Measurements from ENCODE around the gene TTC28.

TTC28 gene

DNA sequence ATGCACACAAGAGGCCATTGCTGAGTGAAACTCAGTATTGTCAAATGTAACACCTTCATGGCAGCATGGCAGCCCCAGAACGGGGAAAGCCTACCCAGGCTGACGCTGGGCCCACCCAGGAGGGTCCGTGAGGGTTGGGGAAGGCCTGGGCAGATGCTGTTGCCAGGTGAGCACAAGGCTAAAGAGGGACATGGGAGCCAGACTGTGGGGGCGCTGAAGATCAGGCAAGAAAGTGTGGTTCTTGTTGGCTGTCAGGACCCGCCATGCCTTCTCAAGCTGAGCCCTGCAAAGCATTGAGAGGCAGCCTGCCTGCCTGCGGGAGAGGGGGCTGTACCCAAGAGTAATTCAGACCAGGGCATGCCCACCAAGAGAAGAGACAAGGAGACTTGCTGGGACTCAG lies 675.6 kb downstream of the TTC28 start:
- Histone ChIP-seq H3K18ac (ENCODE audit: low read length) (no peak overlapping the region), H4K5ac (ENCODE audit: low read length) (no peak overlapping the region), H4K8ac (ENCODE audit: low read depth, low read length) (no peak overlapping the region), H3K36me3 (ENCODE audit: control insufficient read depth, insufficient read depth, low read length) (no peaks in the 10 kb centered on the region), H2BK15ac (replicated peaks; ENCODE audit: low read depth) (no peak overlapping the region), H2BK120ac (ENCODE audit: low read depth, low read length) (no peak overlapping the region), H3K9ac (ENCODE audit: low read length) (no peak overlapping the region), H3K4ac (ENCODE audit: low read depth, low read length) (no peak overlapping the region), H3K79me1 (ENCODE audit: low read length) (no peaks in the 10 kb centered on the region), H3K23ac (ENCODE audit: low read length) (no peak overlapping the region), H3K4me2 (ENCODE audit: low read length) (no peak overlapping the region), H3K79me2 (ENCODE audit: control insufficient read depth, insufficient read depth, low read length) (no peaks in the 10 kb centered on the region), H2BK5ac (ENCODE audit: low read length) (no peak overlapping the region), H2AK5ac (ENCODE audit: low read length) (no peak overlapping the region), H3K56ac (ENCODE audit: low read length) (no peak overlapping the region), H3K4me3 (ENCODE audit: low read length) (no peak overlapping the region), H3K27ac (ENCODE audit: low read depth, low read length) (no peak overlapping the region), H3K4me1 (ENCODE audit: control insufficient read depth, low read depth, low read length) (no peaks in the 10 kb centered on the region), H3K27me3 (ENCODE audit: insufficient read depth, low read length, poor library complexity) (no peaks in the 10 kb centered on the region)
- no peak for DNase-seq
- WGBS (ENCODE audit: extremely low coverage, insufficient coverage, low lambda C conversion rate): no CpG with 5 or more reads among the region's 6 CpGs

DNA sequence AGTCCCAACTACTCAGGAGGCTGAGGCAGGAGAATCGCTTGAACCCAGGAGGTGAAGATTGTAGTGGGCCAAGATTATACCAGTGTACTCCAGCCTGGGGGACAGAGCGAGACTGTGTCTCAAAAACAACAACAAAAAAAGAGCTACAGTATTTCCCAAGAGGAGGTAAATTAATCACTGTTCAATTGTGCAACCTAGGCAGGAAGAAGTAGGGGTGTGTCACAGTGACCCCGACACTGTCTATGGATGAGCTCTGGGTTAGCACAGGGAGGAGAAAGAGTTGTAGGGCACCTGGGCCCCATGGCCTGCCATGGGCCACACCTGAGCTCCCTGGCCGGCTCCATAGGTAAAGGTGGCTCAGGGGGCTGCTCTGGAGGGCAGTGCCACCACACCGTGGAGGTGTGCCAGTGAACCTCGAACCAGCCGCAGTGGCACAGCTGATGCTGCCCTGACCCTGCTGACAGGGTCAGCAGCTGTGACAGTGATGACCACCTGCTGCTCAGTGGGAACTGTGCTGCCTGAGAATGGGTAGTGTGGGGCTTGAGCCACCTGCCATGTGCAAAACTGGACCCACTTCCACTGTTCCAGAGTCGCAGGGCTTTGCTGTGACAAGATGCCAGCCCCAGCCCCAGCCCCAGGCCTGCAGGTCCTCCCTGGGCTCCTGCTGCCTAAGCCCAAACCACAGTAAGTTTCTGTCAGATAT lies 676.6 kb downstream of the TTC28 start:
- Histone ChIP-seq H2BK120ac (ENCODE audit: low read depth, low read length) (no peak overlapping the region), H3K4ac (ENCODE audit: low read depth, low read length) (no peak overlapping the region), H3K4me3 (ENCODE audit: low read length) (no peak overlapping the region), H3K18ac (ENCODE audit: low read length) (no peak overlapping the region), H3K79me1 (ENCODE audit: low read length) (no peaks in the 10 kb centered on the region), H2BK15ac (replicated peaks; ENCODE audit: low read depth) (no peak overlapping the region), H3K56ac (ENCODE audit: low read length) (no peak overlapping the region), H2BK5ac (ENCODE audit: low read length) (no peak overlapping the region), H4K8ac (ENCODE audit: low read depth, low read length) (no peak overlapping the region), H3K4me1 (ENCODE audit: control insufficient read depth, low read depth, low read length) (no peaks in the 10 kb centered on the region), H3K9ac (ENCODE audit: low read length) (no peak overlapping the region), H3K23ac (ENCODE audit: low read length) (no peak overlapping the region), H3K4me2 (ENCODE audit: low read length) (no peak overlapping the region), H4K5ac (ENCODE audit: low read length) (no peak overlapping the region), H2AK5ac (ENCODE audit: low read length) (no peak overlapping the region), H3K36me3 (ENCODE audit: control insufficient read depth, insufficient read depth, low read length) (no peaks in the 10 kb centered on the region), H3K79me2 (ENCODE audit: control insufficient read depth, insufficient read depth, low read length) (no peaks in the 10 kb centered on the region), H3K27me3 (ENCODE audit: insufficient read depth, low read length, poor library complexity) (no peaks in the 10 kb centered on the region), H3K27ac (ENCODE audit: low read depth, low read length) (no peak overlapping the region)
- no peak for DNase-seq
- whole genome bisulfite sequencing (ENCODE audit: extremely low coverage, insufficient coverage, low lambda C conversion rate): no CpG with 5 or more reads among the region's 8 CpGs

DNA sequence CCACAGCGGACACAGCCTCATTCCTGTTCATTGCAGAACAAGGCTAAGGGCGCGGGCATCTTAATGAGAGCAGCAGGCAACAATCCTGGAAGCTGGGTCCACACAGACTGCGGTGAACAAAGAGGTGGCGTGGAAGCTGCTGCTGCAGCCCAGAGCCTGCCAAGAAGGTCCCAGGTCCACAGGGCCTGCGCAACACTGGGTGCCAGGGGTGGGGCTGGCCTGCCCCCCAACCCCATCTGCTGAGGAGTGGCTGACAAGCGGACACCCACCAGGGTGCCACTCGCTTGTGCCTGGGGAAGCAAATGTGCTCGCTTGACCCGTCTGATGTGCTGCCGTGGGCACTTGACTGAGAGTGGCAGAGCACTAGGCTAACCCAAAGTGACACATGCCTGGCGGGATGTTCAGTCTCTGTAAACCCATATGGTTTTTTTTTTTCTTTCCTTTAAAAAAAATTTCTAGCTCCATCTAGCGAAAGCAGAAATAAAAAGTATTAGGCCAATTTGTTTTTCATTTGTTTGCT lies 677.4 kb downstream of the TTC28 start:
- Histone ChIP-seq H3K9ac (ENCODE audit: low read length) (no peak overlapping the region), H3K79me2 (ENCODE audit: control insufficient read depth, insufficient read depth, low read length) (no peaks in the 10 kb centered on the region), H4K5ac (ENCODE audit: low read length) (no peak overlapping the region), H2BK15ac (replicated peaks; ENCODE audit: low read depth) (no peak overlapping the region), H3K27me3 (ENCODE audit: insufficient read depth, low read length, poor library complexity) (no peaks in the 10 kb centered on the region), H2BK120ac (ENCODE audit: low read depth, low read length) (no peak overlapping the region), H3K27ac (ENCODE audit: low read depth, low read length) (no peak overlapping the region), H3K56ac (ENCODE audit: low read length) (no peak overlapping the region), H3K79me1 (ENCODE audit: low read length) (no peaks in the 10 kb centered on the region), H3K18ac (ENCODE audit: low read length) (no peak overlapping the region), H3K36me3 (ENCODE audit: control insufficient read depth, insufficient read depth, low read length) (no peaks in the 10 kb centered on the region), H2AK5ac (ENCODE audit: low read length) (no peak overlapping the region), H2BK5ac (ENCODE audit: low read length) (no peak overlapping the region), H3K23ac (ENCODE audit: low read length) (no peak overlapping the region), H4K8ac (ENCODE audit: low read depth, low read length) (no peak overlapping the region), H3K4me1 (ENCODE audit: control insufficient read depth, low read depth, low read length) (no peaks in the 10 kb centered on the region), H3K4me2 (ENCODE audit: low read length) (no peak overlapping the region), H3K4ac (ENCODE audit: low read depth, low read length) (no peak overlapping the region), H3K4me3 (ENCODE audit: low read length) (no peak overlapping the region)
- DNase-seq: no peak
- no CpG with 5 or more reads among the region's 13 CpGs for WGBS (ENCODE audit: extremely low coverage, insufficient coverage, low lambda C conversion rate)

DNA sequence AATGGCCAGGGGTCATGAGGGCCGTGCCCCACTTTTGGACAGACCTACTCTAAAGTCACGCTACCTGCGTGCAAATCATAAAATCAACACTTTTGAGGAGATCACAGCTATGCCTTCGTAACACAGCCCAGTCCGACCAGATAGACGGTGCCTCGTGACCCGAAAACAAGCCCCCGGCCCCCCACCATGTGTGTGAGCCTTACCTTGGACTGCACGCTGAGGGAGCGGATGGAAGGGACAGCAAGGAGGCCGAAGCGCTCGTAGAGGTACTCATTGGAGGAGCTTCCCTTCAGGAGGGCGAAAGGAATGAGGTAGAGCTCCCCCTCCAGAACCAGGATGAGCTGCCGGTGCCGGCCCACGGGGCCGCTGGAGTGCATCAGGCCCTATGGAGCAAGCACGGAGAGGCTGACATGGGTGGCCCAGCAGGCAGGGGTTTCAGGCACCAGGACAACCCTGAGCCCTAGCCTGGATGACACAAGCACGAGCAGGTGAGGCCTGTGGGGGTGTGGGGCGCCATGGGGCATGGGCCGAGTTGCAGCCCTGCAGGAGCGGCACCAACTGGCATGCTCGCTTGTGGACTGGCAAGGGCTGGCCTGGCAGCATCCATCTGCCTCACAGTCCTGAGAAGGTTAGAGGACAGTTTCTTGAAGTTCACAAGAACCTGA lies 678.3 kb downstream of the TTC28 start:
- no peak overlapping the region for H4K8ac ChIP-seq (ENCODE audit: low read depth, low read length)
- H3K23ac ChIP-seq (ENCODE audit: low read length): no peak overlapping the region
- no peak overlapping the region for H2BK120ac ChIP-seq (ENCODE audit: low read depth, low read length)
- H3K4me1 ChIP-seq (ENCODE audit: control insufficient read depth, low read depth, low read length): no peaks in the 10 kb centered on the region
- no peak overlapping the region for H3K9ac ChIP-seq (ENCODE audit: low read length)
- no peak overlapping the region for H3K18ac ChIP-seq (ENCODE audit: low read length)
- H3K27ac ChIP-seq (ENCODE audit: low read depth, low read length): no peak overlapping the region
- no peak overlapping the region for H2AK5ac ChIP-seq (ENCODE audit: low read length)
- H3K4ac ChIP-seq (ENCODE audit: low read depth, low read length): no peak overlapping the region
- DNase-seq: no peak
- no peaks in the 10 kb centered on the region for H3K79me2 ChIP-seq (ENCODE audit: control insufficient read depth, insufficient read depth, low read length)
- H3K4me2 ChIP-seq (ENCODE audit: low read length): no peak overlapping the region
- H3K79me1 ChIP-seq (ENCODE audit: low read length): no peaks in the 10 kb centered on the region
- H3K27me3 ChIP-seq (ENCODE audit: insufficient read depth, low read length, poor library complexity): no peaks in the 10 kb centered on the region
- H3K4me3 ChIP-seq (ENCODE audit: low read length): no peak overlapping the region
- H3K56ac ChIP-seq (ENCODE audit: low read length): no peak overlapping the region
- no peak overlapping the region for H2BK15ac ChIP-seq (replicated peaks; ENCODE audit: low read depth)
- no CpG with 5 or more reads among the region's 25 CpGs for WGBS (ENCODE audit: extremely low coverage, insufficient coverage, low lambda C conversion rate)
- H4K5ac ChIP-seq (ENCODE audit: low read length): no peak overlapping the region
- no peaks in the 10 kb centered on the region for H3K36me3 ChIP-seq (ENCODE audit: control insufficient read depth, insufficient read depth, low read length)
- H2BK5ac ChIP-seq (ENCODE audit: low read length): no peak overlapping the region

DNA sequence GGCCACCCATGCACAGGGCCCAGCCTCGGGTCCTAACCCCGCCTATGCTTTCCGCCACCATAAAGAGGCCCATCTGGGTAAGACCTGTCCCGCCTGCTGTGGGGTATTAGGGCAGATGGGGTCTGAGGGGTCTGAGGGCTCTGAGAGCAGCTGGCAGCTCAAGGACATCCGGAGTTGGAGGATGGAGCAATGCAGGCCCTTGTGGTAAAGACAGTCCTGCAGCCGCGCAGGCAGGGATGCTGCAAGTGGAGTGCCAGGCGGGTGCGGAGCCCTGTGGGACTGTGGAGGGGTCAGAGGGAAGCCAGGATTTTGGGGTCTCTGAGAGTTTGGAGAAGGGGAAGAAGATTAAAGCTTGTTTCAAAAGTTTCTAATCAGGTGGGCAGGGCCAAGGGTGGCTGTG lies 679.3 kb downstream of the TTC28 start:
- no peak overlapping the region for H3K4me3 ChIP-seq (ENCODE audit: low read length)

More for the DNA sequence above, 679.3 kb downstream of the TTC28 start:
- no peak for DNase-seq
- no peak overlapping the region for H3K9ac ChIP-seq (ENCODE audit: low read length)
- no peaks in the 10 kb centered on the region for H3K79me1 ChIP-seq (ENCODE audit: low read length)
- whole genome bisulfite sequencing (ENCODE audit: extremely low coverage, insufficient coverage, low lambda C conversion rate): no CpG with 5 or more reads among the region's 9 CpGs
- H3K27ac ChIP-seq (ENCODE audit: low read depth, low read length): no peak overlapping the region
- no peaks in the 10 kb centered on the region for H3K79me2 ChIP-seq (ENCODE audit: control insufficient read depth, insufficient read depth, low read length)
- H4K5ac ChIP-seq (ENCODE audit: low read length): no peak overlapping the region
- H2BK5ac ChIP-seq (ENCODE audit: low read length): no peak overlapping the region
- H3K23ac ChIP-seq (ENCODE audit: low read length): no peak overlapping the region
- H3K27me3 ChIP-seq (ENCODE audit: insufficient read depth, low read length, poor library complexity): no peaks in the 10 kb centered on the region
- H2AK5ac ChIP-seq (ENCODE audit: low read length): no peak overlapping the region
- no peak overlapping the region for H3K4ac ChIP-seq (ENCODE audit: low read depth, low read length)
- H2BK120ac ChIP-seq (ENCODE audit: low read depth, low read length): no peak overlapping the region
- H4K8ac ChIP-seq (ENCODE audit: low read depth, low read length): no peak overlapping the region
- H3K4me2 ChIP-seq (ENCODE audit: low read length): no peak overlapping the region
- no peak overlapping the region for H2BK15ac ChIP-seq (replicated peaks; ENCODE audit: low read depth)
- no peaks in the 10 kb centered on the region for H3K36me3 ChIP-seq (ENCODE audit: control insufficient read depth, insufficient read depth, low read length)
- H3K56ac ChIP-seq (ENCODE audit: low read length): no peak overlapping the region
- no peak overlapping the region for H3K18ac ChIP-seq (ENCODE audit: low read length)
- no peaks in the 10 kb centered on the region for H3K4me1 ChIP-seq (ENCODE audit: control insufficient read depth, low read depth, low read length)

All from mesendoderm (in vitro differentiated cells).